ENCODE data around the gene KIF16B. TPM values are rescaled to one million over a fixed set of nuclear protein-coding genes. Genes with fewer than 3 reads are reported as not detected.

The KIF16B gene
- total and polyA plus RNA-seq, 2 of the 13 experiments (the other 11 are each of a cell fraction or from before 2014, with no cell fraction given) = 6.9 to 18.0 TPM

- 0 out of 2 replicates have a peak, but pooled peaks have one; percentile 70 for TF ChIP-seq ZBTB42 (CRISPR knock-in tag; IDR thresholded peaks at IDR 0.05)
- peak; percentile 76 for TF ChIP-seq RBFOX2 (IDR thresholded peaks at IDR 0.05; ENCODE audit: low read depth, low read length)
- TF ChIP-seq U2AF2 (IDR thresholded peaks at IDR 0.05; ENCODE audit: low read depth, low read length) = 0 out of 2 replicates have a peak, but pooled peaks have one; percentile 58
- TF ChIP-seq FOSL1 (CRISPR knock-in tag; IDR thresholded peaks at IDR 0.05; ENCODE audit: borderline replicate concordance) = peak; percentile 6; the same call in 1 of the 2 replicates
- peak; percentile 58; the same call in 1 of the 2 replicates for TF ChIP-seq MIXL1 (CRISPR knock-in tag; IDR thresholded peaks at IDR 0.05)
- peak; percentile 73 for TF ChIP-seq ZNF746 (CRISPR knock-in tag; IDR thresholded peaks at IDR 0.05)
- TF ChIP-seq ZNF431 (CRISPR knock-in tag; IDR thresholded peaks at IDR 0.05; ENCODE audit: borderline replicate concordance, low read depth) = no peak
- TF ChIP-seq ZNF619 (CRISPR knock-in tag; IDR thresholded peaks at IDR 0.05) = no peak
- TF ChIP-seq ZNF407 (CRISPR knock-in tag; IDR thresholded peaks at IDR 0.05; ENCODE audit: not compliant biosample characterization) = no peak
- no peak for TF ChIP-seq ZNF451 (CRISPR knock-in tag; IDR thresholded peaks at IDR 0.05)
- TF ChIP-seq MXI1 (IDR thresholded peaks at IDR 0.05; ENCODE audit: borderline replicate concordance, low read depth, low read length) = peak; percentile 86; the same call in 2 of the 3 replicates
- TF ChIP-seq SIX4 (CRISPR knock-in tag; IDR thresholded peaks at IDR 0.05) = no peak
- TF ChIP-seq TCF7L2 (IDR thresholded peaks at IDR 0.05; ENCODE audit: low read depth, low read length) = no peak
- TF ChIP-seq PAX8 (CRISPR knock-in tag; IDR thresholded peaks at IDR 0.05; ENCODE audit: borderline replicate concordance) = no peak
- TF ChIP-seq GABPA (IDR thresholded peaks at IDR 0.05; ENCODE audit: low read depth, low read length) = no peak
- TF ChIP-seq GABPA (CRISPR knock-in tag; IDR thresholded peaks at IDR 0.05; ENCODE audit: low read depth) = peak; percentile 61
- peak; percentile 62; the same call in 1 of the 2 replicates for TF ChIP-seq ZNF614 (CRISPR knock-in tag; IDR thresholded peaks at IDR 0.05; ENCODE audit: borderline replicate concordance)
- no peak for TF ChIP-seq ZNF558 (CRISPR knock-in tag; IDR thresholded peaks at IDR 0.05; ENCODE audit: borderline replicate concordance)
- TF ChIP-seq UBTF (CRISPR knock-in tag; IDR thresholded peaks at IDR 0.05) = peak; percentile 45; the same call in 1 of the 2 replicates
- TF ChIP-seq ELF4 (CRISPR knock-in tag; IDR thresholded peaks at IDR 0.05; ENCODE audit: borderline replicate concordance) = no peak
- TF ChIP-seq PLRG1 (conservative IDR thresholded peaks at IDR 0.05) = no peak
Measured at GRCh38 chr20:16574656-16575355, 1.6 kb upstream of the KIF16B start (continued).
